GM19463 (cell line): ENCODE data around the gene RAB3GAP1.

ENCODE experiments used
- ATAC-seq: cut with Tn5 transposase; IDR thresholded peaks from one replicate; pipeline ENCODE4 v1.9.1; 2021; ENCODE audit warnings: mild to moderate bottlenecking, moderate library complexity; ENCODE audit not compliant: unreplicated experiment

Gene RAB3GAP1

GRCh38 chr2:135208016-135208415, 155.9 kb downstream of the RAB3GAP1 start:
- ATAC-seq, result no peak

DNA sequence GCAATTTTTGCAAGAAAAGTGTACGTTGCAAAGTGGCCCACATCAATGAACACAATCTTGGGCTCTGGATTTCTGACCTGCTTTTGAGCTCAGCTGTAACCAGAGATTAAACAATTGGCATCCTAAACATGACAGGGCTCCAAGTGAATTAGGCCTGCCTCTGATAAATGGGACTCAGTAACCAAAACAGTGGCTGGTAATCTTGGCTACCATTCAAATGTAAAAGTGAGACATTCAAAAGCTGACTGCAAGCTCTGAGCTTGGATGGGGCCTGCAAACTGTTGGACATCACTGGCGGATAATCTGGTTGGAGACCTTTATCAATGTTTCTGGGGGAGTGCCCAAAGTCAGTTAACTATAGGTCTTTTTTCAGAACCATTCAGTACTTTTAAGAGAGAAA, 160.7 kb downstream of the RAB3GAP1 start:
- ATAC-seq, result no peak

DNA sequence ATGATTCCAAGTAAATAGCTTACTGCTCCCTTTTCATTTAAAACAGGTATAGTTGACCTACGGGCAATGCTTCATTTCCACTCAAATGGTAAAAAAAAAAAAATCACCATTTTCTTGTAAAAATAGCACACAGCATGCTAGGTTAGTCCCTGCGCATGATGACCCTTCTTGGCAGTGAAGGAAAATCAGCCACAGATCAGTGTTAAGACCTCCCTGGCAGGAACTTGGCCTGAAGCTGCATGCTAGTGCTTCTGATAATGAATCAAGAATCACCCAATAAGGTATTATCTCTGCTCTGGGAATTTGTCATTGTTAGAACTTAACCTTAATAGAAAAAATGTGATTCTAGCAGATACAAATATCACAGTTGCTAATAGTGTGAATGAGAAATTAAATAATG, 166.3 kb downstream of the RAB3GAP1 start:
- ATAC-seq, result no peak

GRCh38 chr2:135219226-135219625, 167.1 kb downstream of the RAB3GAP1 start:
- ATAC-seq, result no peak
